ENCODE results near the gene BFSP1.

Gene BFSP1

DNA sequence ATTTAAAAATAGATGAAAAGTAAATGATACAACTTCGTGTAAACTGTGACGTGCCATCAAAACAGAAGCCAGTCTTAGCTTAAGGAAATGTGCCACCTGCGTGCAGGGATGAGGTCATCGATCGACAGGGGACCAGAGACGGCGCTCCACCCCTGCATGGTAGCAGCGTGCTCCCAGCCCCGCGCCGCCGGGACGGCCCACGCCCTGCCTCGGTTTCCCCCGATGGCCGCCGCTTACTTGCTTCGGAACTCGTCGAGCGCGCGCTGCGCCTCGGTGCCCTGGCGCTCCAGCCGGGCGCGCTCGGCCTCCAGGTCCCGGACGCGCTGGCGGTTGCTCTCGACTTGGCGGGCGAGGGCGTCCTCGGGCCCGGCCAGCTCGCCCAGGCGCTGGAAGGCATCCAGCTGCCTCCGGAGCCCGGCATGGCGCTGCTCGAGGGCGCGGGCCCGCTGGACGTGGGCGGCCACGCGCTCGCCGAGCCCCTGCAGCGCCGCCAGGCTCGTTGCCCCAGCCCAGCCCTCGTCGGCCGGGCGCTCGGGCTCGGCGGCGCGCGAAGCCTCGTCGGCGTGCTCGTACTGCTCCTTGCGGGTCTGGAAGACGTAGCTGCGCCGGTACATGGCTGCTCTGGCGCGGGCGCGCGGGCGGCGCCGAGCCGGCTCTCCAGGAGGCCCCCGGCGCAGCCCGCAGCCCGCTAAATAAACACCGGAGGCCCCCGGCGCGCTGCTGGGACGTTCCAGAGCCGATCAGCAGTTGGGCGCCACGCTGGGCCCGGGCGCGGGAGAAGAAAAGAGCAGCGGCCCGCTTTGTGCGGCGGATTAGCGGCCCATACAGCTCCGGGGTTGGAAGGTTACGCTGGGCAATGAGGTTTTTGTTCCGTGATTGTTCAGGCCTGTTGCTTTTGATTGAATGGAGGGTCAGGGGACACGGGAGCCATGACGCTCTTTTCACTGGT lies at the start of gene BFSP1:
TSS of gene BFSP1 (minus strand) at position 664 of the 949 bp plus-strand sequence. CDS start at position 614, 50 bp downstream.
- DNase-seq (ENCODE audit: low spot score): peak; percentile 82

DNA sequence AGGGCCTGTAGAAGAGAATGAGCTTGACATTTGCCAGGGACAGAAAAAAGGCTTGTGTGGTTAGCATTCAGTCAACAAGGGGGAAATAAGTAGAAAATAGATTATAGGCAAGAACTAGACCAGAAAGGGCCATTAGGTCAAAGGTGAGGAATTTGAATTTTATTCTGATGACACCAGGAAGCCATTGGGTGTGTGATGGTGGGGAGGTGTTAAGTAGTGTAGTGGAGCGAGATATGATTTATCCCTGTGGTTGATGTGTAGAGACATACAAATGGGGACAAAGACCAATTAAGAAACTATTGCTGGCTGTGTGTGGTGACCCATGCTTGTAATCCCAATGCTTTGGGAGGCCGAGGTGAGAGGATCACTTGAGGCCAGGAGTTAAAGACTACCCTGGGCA lies 49.7 kb upstream of the BFSP1 start:
- DNase-seq (ENCODE audit: low spot score): no peak

DNA sequence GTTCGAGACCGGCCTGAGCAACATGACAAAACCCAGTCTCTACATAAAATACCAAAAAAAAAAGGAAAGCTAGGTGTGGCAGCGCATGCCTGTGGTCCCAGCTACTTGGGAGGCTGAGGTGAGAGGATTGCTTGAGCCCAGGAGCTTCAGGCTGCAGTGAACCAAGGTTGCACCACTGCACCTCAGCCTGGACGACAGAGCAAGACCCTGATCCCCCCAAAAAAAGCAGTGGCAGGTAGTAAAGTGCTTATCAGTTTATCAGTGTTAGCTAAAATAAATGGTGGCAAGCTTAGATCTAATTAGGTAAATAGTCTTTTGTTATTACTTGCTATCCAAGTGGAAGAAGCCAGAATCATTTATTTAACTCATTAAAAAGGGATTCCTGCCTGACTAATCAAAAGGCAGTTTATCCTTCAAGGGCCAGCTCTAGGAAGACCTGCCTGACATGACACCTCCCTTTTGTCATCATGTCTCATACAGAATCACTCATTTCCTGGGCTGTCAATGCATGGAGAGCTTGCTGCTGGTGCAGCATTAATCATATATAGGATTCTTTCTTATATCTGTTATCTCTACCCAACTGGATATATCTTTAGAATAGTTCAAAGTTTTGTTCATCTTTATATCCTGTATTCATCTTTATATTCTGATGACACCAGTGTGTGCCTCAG lies 48.3 kb upstream of the BFSP1 start:
- DNase-seq (ENCODE audit: low spot score): no peak

DNA sequence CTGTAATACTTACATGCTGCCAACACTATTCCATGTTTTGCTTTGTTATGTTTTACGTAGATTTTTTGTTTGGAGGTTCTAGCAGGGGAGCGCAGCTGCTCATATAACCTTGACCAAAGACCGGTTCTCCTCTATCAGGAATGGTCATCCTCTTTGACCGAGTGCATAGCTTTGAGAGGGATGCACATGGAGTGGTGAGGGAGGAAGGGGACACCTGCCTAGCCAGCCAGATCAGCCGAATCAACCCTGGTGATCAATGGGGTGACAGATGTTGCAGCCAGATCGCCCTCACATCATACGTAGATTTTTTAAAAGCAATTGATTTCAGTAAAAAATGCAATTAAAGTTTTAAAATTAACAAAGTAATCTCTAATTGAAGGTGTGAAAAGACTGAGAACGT lies 45.0 kb upstream of the BFSP1 start:
- no peak for DNase-seq (ENCODE audit: low spot score)

- no peak for DNase-seq (ENCODE audit: low spot score)
Observed at GRCh38 chr20:17573463-17573862, 42.3 kb upstream of the BFSP1 start.

DNA sequence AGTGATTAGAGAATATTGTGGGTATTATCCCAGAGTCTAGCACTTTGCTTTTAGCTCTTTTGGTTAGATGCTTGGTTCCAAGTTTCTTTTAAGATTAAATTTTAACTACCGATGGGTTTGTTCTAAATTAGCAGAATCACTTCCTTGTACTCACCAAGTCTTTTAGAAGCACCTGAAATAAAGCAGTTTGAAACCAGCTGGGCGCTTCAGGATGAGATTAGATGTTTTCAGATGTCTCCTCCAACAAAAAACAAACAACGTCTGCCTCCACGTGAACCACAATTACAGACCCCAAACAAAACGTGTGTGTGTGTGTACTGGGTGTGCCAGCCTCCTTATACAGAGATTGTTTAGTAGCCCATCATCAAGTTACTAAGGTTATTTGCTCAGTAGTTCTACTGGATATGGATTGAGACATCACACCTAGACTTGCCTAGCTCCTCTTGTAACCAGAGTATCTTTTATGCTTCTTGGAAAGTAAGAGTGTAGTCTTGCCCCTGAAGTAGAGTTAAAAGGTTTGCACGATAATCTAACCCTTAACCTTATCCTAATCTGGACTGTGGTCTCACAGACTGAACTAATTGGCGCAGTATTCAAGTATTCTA lies 41.0 kb upstream of the BFSP1 start:
- no peak for DNase-seq (ENCODE audit: low spot score)

GRCh38 chr20:17571153-17571527 lies 40.0 kb upstream of the BFSP1 start:
- no peak for DNase-seq (ENCODE audit: low spot score)

DNA sequence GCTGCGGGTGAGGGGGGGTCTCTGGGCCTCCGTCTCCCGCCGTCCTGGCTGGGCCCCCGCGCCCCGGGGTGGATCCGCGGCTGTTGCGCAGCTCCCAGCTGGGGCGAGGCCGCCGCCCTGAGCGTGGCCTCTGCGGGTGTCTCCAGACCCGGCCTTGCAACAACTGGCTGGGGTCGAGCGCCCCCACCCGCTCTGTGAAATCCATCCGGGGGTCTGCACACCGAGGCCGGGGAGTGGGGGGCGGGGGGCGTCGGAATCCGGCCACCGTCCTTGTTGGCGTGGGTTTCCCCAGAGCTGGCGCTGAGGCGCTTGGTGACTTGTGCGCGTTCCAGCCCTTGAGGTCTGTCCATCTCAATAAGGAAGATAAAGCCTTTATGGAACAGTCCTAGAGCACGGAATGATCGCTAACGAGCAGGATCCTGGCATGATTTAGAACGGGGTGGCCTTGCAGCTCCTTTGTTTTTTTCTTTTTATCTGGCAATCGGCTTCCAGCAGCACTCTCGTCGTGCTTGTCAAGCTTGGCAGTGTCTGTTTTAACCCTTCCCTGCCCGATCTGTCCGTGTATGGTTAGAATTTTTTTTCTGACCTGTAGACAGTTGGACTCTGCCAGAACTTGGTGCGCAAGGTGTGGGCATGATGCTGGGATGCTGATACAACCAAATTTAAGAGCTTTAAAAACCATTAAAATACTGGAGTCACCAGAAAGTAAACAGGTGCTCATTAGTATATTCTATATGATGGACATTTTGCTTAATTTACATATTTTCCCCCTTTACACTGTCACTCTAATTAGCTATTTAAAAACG lies 39.4 kb upstream of the BFSP1 start:
- DNase-seq (ENCODE audit: low spot score): peak; percentile 83

DNA sequence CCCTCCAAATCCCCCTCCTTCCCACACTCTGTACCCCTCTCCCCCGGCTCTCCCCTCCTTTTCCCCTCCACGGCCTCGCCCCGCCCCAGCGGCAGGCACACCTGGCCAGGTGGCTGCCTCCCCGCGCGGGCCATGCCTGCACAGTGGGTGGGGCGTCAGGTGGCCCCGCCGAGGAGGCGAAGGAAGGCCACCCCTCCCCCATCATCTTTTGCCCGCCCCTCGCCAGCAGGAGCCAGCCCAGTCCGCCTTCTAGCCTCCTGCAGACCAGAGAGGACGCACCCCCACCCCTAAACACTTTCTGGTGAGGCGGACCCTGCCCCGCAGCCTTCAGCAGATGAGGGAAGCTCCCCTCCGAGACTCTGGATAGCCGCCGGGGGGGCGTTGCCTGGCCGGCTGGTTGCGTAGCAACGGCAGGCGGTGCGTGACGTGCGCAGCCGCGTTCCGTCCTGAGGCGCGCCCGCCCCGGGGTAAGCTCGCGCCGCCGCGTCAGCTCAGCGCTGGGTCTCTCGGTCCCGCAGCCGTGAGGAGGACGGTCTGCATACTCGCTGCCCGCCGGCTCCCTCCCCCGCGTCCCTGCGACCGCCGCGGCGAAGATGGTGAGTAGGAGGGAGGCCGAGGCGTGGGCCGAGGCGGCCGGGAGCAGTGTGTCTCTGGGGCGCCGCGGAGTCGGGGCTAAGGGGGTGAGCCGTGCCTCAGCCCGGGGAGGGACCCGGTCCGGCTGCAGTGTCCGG lies 38.6 kb upstream of the BFSP1 start, which contains the start of gene DSTN:
TSS of gene DSTN (plus strand) at position 460 of the 731 bp plus-strand sequence. CDS start at position 594, 134 bp downstream.
- DNase-seq (ENCODE audit: low spot score): peak; percentile 97

GRCh38 chr20:17568972-17569521 lies 37.9 kb upstream of the BFSP1 start:
- DNase-seq (ENCODE audit: low spot score): peak; percentile 83

DNA sequence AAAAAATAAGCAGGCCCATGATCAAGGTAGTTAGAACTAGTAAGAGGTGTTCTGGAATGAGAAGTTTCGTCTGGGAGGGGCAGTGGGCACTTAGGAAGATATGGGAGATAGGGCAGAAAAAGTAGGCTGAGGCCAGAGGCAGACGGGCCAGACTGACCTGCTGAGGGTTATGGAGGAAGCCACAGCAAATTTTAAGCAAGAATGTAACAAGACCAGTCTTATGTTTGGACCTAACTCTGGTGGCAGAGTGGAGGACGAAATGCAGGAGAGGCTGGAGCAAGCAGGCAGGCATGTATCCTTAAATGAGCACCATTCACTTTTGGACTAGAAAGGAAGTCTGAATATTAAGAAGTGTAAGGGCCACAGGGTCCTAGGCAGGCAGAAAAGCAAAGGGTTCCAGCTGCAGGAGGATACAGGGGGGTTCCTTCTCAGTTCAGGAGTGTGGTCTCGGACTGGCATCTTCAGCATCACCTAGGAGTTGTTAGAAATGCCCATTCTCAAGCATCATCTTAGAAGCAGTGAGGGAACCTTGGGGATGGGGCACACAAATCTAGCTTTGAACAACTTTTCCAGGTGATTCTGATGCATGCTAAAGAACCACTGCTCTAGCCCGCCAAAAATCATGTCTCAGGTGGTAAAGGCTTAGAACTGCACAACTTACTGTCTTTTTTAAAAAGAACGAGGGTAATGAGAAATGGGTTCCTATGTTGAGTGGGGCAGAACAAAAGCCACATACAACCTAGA lies 37.0 kb upstream of the BFSP1 start:
- DNase-seq (ENCODE audit: low spot score): no peak

DNA sequence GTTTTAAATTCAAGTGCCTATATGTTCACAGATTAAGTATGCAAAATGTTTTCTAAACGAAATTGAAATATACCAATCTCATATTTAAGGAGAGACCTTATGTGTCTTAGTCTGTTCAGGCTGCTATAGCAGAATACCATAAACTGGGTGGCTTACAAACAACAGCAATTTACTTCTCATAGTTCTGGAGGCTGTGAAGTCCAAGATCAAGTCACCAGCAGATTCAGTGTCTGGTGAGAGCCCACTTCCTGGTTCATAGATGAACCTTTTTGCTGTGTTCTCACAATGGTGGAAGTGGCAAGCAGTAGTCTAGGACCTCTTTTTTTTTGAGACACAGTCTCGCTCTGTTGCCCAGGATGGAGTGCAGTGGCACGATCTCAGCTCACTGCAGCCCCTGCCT lies 35.2 kb upstream of the BFSP1 start:
- no peak for DNase-seq (ENCODE audit: low spot score)

- DNase-seq (ENCODE audit: low spot score): no peak
Observed at GRCh38 chr20:17565169-17565845, 34.1 kb upstream of the BFSP1 start.

GRCh38 chr20:17562804-17563305 lies 31.7 kb upstream of the BFSP1 start:
- no peak for DNase-seq (ENCODE audit: low spot score)

- DNase-seq (ENCODE audit: low spot score): no peak
Observed at GRCh38 chr20:17560344-17561074, 29.3 kb upstream of the BFSP1 start.

- DNase-seq (ENCODE audit: low spot score): no peak
Observed at GRCh38 chr20:17559338-17559737, 28.2 kb upstream of the BFSP1 start.

- no peak for DNase-seq (ENCODE audit: low spot score)
Observed at GRCh38 chr20:17558941-17559304, 27.7 kb upstream of the BFSP1 start.

- no peak for DNase-seq (ENCODE audit: low spot score)
Observed at GRCh38 chr20:17558154-17558940, 27.2 kb upstream of the BFSP1 start.
